Central memory CD4-positive, alpha-beta T cell (primary cell): ENCODE data around the gene GNG12.

Experiments used
- DNase-seq: peaks from one replicate; pipeline ENCODE4 v3.0.0; 2022
- total RNA-seq, 3 experiments: gene quantifications; one replicate each; lab custom pipeline; 2026; lab: John Stamatoyannopoulos, UW

The GNG12 gene
- 0 to 0.88 (median 0) reads per million in 3 experiments for total RNA-seq

GRCh38 chr1:67832737-67833601 is at the start of gene GNG12:
GNG12 (minus strand) TSS chr1:67833467; CDS start chr1:67707686, 125,781 bp downstream.
- no peak for DNase-seq

GRCh38 chr1:67882196-67882958 is 49.1 kb upstream of the GNG12 start:
- no peak for DNase-seq

GRCh38 chr1:67880056-67880601 is 46.9 kb upstream of the GNG12 start:
- DNase-seq, result no peak

- no peak for DNase-seq
Observed at GRCh38 chr1:67879485-67879884, 46.2 kb upstream of the GNG12 start.

- DNase-seq, result no peak
Observed at GRCh38 chr1:67874501-67875111, 41.3 kb upstream of the GNG12 start.

GRCh38 chr1:67869233-67869632 is 36.0 kb upstream of the GNG12 start:
- no peak for DNase-seq

GRCh38 chr1:67863637-67864036 is 30.4 kb upstream of the GNG12 start:
- no peak for DNase-seq

GRCh38 chr1:67862685-67863084 is 29.4 kb upstream of the GNG12 start:
- no peak for DNase-seq

- no peak for DNase-seq
Observed at GRCh38 chr1:67861856-67862516, 28.7 kb upstream of the GNG12 start.

- DNase-seq, result no peak
Observed at GRCh38 chr1:67860776-67861175, 27.5 kb upstream of the GNG12 start.

GRCh38 chr1:67856921-67857320 is 23.7 kb upstream of the GNG12 start:
- no peak for DNase-seq

GRCh38 chr1:67855961-67856360 is 22.7 kb upstream of the GNG12 start:
- DNase-seq, result no peak

- DNase-seq, result no peak
Observed at GRCh38 chr1:67855444-67855843, 22.2 kb upstream of the GNG12 start.

GRCh38 chr1:67853704-67854103 is 20.4 kb upstream of the GNG12 start:
- DNase-seq, result no peak

- no peak for DNase-seq
Observed at GRCh38 chr1:67851800-67852199, 18.5 kb upstream of the GNG12 start.

GRCh38 chr1:67850611-67851075 is 17.4 kb upstream of the GNG12 start:
- no peak for DNase-seq

GRCh38 chr1:67850151-67850551 is 16.9 kb upstream of the GNG12 start:
- DNase-seq, result no peak

- DNase-seq, result no peak
Observed at GRCh38 chr1:67847466-67847865, 14.2 kb upstream of the GNG12 start.

GRCh38 chr1:67846538-67846937 is 13.3 kb upstream of the GNG12 start:
- no peak for DNase-seq

- DNase-seq, result no peak
Observed at GRCh38 chr1:67844988-67845387, 11.7 kb upstream of the GNG12 start.

- no peak for DNase-seq
Observed at GRCh38 chr1:67843746-67844145, 10.5 kb upstream of the GNG12 start.

GRCh38 chr1:67843331-67843730 is 10.1 kb upstream of the GNG12 start:
- no peak for DNase-seq
